Thyroid gland (tissue), 4 donors: ENCODE data around the gene ITGAE. TPM values are rescaled to one million over a fixed set of nuclear protein-coding genes. Genes with fewer than 3 reads are reported as not detected.
A peak's percentile ranks its signal among the peaks of the same experiment; 100 is the strongest.

Experiments
- DNase-seq, 2 donors: peaks; one replicate each; pipeline ENCODE4 v3.0.0-alpha.2; 2019
- H3K27ac ChIP-seq, 3 donors: fragments of 200-600 bp; sonication (generic); 1 replicate in 2 of 3; 2 replicates in 1 of 3; pipeline ENCODE4 v1.5.1; 2016 to 2019; ENCODE audit warnings: mild to moderate bottlenecking in 1 of 3, moderate library complexity in 1 of 3
- H3K27me3 ChIP-seq: fragments of 200-600 bp; sonication (generic); one replicate; pipeline ENCODE4 v1.5.1; 2019
- H3K36me3 ChIP-seq, 2 donors: fragments of 200-600 bp; sonication (generic); one replicate each; pipeline ENCODE4 v1.5.1; 2016 to 2019
- H3K4me1 ChIP-seq, 2 donors: fragments of 200-600 bp; sonication (generic); one replicate each; pipeline ENCODE4 v1.5.1; 2017 to 2019
- H3K4me3 ChIP-seq, 3 donors: fragments of 200-600 bp; sonication (generic); replicated peaks in 1 of 3; 1 replicate in 2 of 3; 2 replicates in 1 of 3; pipeline ENCODE4 v1.5.1; 2016; ENCODE audit warnings: mild to moderate bottlenecking in 1 of 3
- H3K9me3 ChIP-seq: fragments of 200-600 bp; sonication (generic); one replicate; pipeline ENCODE4 v1.5.1; 2017
- CTCF ChIP-seq, 6 experiments: fragments of 200-600 bp in 3 of 6; fragments of 450-650 bp in 3 of 6; sonication (generic) in 3 of 6; IDR thresholded peaks; one replicate each; pipeline ENCODE4 v1.5.1; 2016 to 2019; ENCODE audit warnings: antibody characterized with exemption in 6 of 6, mild to moderate bottlenecking in 2 of 6, inconsistent platforms in 1 of 6, moderate library complexity in 1 of 6
- POLR2A ChIP-seq, 2 donors: fragments of 450-650 bp; IDR thresholded peaks; one replicate each; pipeline ENCODE4 v1.6.1; 2017; ENCODE audit warnings: antibody characterized with exemption in 2 of 2, mild to moderate bottlenecking in 2 of 2, moderate library complexity in 1 of 2
- WGBS, 2 donors: methylation state at CpG; one replicate each; pipeline ENCODE4 v1.1.5; 2017; 5-methylcytosine and 5-hydroxymethylcytosine counted together
- intact Hi-C: fragments of 100-400 bp; cut with DNase I; formaldehyde crosslinking; loops from one replicate; pipeline ENCODE4 v1.15.1; 2023
- total RNA-seq, 4 donors: library from RNA; depleted of rRNA; stranded (reverse); fragments of >200 nt; gene quantifications; one replicate each; pipeline ENCODE4 v1.2.3, GENCODE V29; 2016

ITGAE gene
- total RNA-seq, 4 donors from 2014 or later: 5.5 to 31.9 (median 19.4) TPM

- H3K27ac ChIP-seq: peak overlapping the region; percentile 53 to 78 (median 77)
- H3K27me3 ChIP-seq: no peaks in the 10 kb centered on the region
- H3K4me3 ChIP-seq: peak overlapping the region; percentile 71 to 95 (median 92)
- TF ChIP-seq CTCF (IDR thresholded peaks at IDR 0.05): no peak
- 1 to 6% methylated on average over 13 of the region's 13 CpGs for WGBS, 2 donors
- H3K4me1 ChIP-seq: peaks cover 13 to 14% of the 10 kb centered on the region in 2 donors
- intact Hi-C loops: no loop called here
- no peak for DNase-seq
- peaks cover 0 to 4% of the 10 kb centered on the region in 2 donors for H3K36me3 ChIP-seq
- no peaks in the 10 kb centered on the region for H3K9me3 ChIP-seq
Measured at GRCh38 chr17:3723188-3723555, 77.8 kb downstream of the ITGAE start.

GRCh38 chr17:3722716-3723115 is 78.3 kb downstream of the ITGAE start:
- WGBS, 2 donors: 37 to 42% methylated on average over 6 of the region's 6 CpGs
- Histone ChIP-seq H3K27me3 (no peaks in the 10 kb centered on the region), H3K36me3 (peaks cover 0 to 8% of the 10 kb centered on the region in 2 donors), H3K27ac (no peak overlapping the region), H3K9me3 (no peaks in the 10 kb centered on the region), H3K4me3 (peak overlapping the region in 1 of 3 donors; percentile 71), H3K4me1 (peaks cover 13 to 14% of the 10 kb centered on the region in 2 donors)
- TF ChIP-seq POLR2A (IDR thresholded peaks at IDR 0.05) (no peak), CTCF (IDR thresholded peaks at IDR 0.05) (no peak)
- DNase-seq: no peak
- intact Hi-C loops: no loop called here

GRCh38 chr17:3719265-3719664 is 81.7 kb downstream of the ITGAE start:
- Histone ChIP-seq H3K27ac (no peak overlapping the region), H3K4me1 (peaks cover 11% of the 10 kb centered on the region in 2 donors), H3K9me3 (no peaks in the 10 kb centered on the region), H3K36me3 (peaks cover 12 to 39% of the 10 kb centered on the region in 2 donors), H3K27me3 (no peaks in the 10 kb centered on the region), H3K4me3 (no peak overlapping the region)
- intact Hi-C loops: no loop called here
- no peak for DNase-seq
- TF ChIP-seq CTCF (IDR thresholded peaks at IDR 0.05) (no peak), POLR2A (IDR thresholded peaks at IDR 0.05) (no peak)

- H3K4me3 ChIP-seq: no peak overlapping the region
- H3K4me1 ChIP-seq: peaks cover 8% of the 10 kb centered on the region in 2 donors
- WGBS, 2 donors: 92 to 98% methylated on average over 4 of the region's 4 CpGs
- DNase-seq: no peak
- no peaks in the 10 kb centered on the region for H3K27me3 ChIP-seq
- no peak overlapping the region for H3K27ac ChIP-seq
- H3K9me3 ChIP-seq: no peaks in the 10 kb centered on the region
- intact Hi-C loops: no loop called here
- peaks cover 12 to 41% of the 10 kb centered on the region in 2 donors for H3K36me3 ChIP-seq
- TF ChIP-seq CTCF (IDR thresholded peaks at IDR 0.05): no peak
- TF ChIP-seq POLR2A (IDR thresholded peaks at IDR 0.05): no peak
Measured at GRCh38 chr17:3718201-3718600, 82.8 kb downstream of the ITGAE start.

GRCh38 chr17:3715296-3715695 is 85.7 kb downstream of the ITGAE start:
- WGBS, 2 donors: 82 to 95% methylated on average over 8 of the region's 8 CpGs
- DNase-seq: no peak
- Histone ChIP-seq H3K4me3 (no peak overlapping the region), H3K27ac (no peak overlapping the region), H3K27me3 (no peaks in the 10 kb centered on the region), H3K36me3 (peaks cover 12 to 41% of the 10 kb centered on the region in 2 donors), H3K4me1 (no peaks in the 10 kb centered on the region), H3K9me3 (no peaks in the 10 kb centered on the region)
- intact Hi-C loops: no loop called here
- TF ChIP-seq POLR2A (IDR thresholded peaks at IDR 0.05) (no peak), CTCF (IDR thresholded peaks at IDR 0.05) (no peak)
